SU-DHL-6 (cell line): Measurements from ENCODE around the gene GIMAP8.

Experiments
- H2AFZ ChIP-seq: fragments of 200-600 bp; sonication (generic); 2 replicates; pipeline ENCODE4 v1.6.1; 2014; ENCODE audit warnings: low read depth, mild to moderate bottlenecking, moderate library complexity, mixed read lengths, antibody characterized with exemption, low read length; ENCODE audit not compliant: severe bottlenecking
- H3F3A ChIP-seq: fragments of 200-600 bp; shearing (Covaris generic); 2 replicates; pipeline ENCODE4 v1.6.0; 2016; ENCODE audit warnings: antibody characterized with exemption, mild to moderate bottlenecking; ENCODE audit not compliant: insufficient read depth
- H3K27ac ChIP-seq: fragments of 200-600 bp; sonication (generic); 2 replicates; pipeline ENCODE4 v1.5.1; 2016; ENCODE audit warnings: low read depth, mild to moderate bottlenecking, low read length, moderate library complexity, mixed read lengths
- H3K27me3 ChIP-seq: fragments of 200-600 bp; sonication (generic), shearing (Covaris generic); 2 replicates; pipeline ENCODE4 v1.6.0; 2014; ENCODE audit warnings: mild to moderate bottlenecking, low read length
- H3K36me3 ChIP-seq: fragments of 200-600 bp; sonication (generic); 2 replicates; pipeline ENCODE4 v1.6.1; 2014; ENCODE audit warnings: mild to moderate bottlenecking, low read length, mixed read lengths
- H3K4me2 ChIP-seq: fragments of 300-600, 200-600 bp; shearing (Covaris generic), sonication (generic); 2 replicates; pipeline ENCODE4 v1.6.0; 2014; ENCODE audit warnings: low read length, low read depth, mild to moderate bottlenecking; ENCODE audit not compliant: poor library complexity, severe bottlenecking
- H3K4me3 ChIP-seq: fragments of 200-600 bp; sonication (generic); 2 replicates; pipeline ENCODE4 v1.5.1; 2014; ENCODE audit warnings: antibody characterized with exemption, low read length, mild to moderate bottlenecking, mixed read lengths; ENCODE audit not compliant: insufficient read depth, poor library complexity, severe bottlenecking
- H3K79me2 ChIP-seq: fragments of 200-600 bp; sonication (generic); 2 replicates; pipeline ENCODE4 v1.6.1; 2014; ENCODE audit warnings: mild to moderate bottlenecking, low read length, moderate library complexity; ENCODE audit not compliant: insufficient read depth
- H3K9ac ChIP-seq: fragments of 200-600 bp; sonication (generic); 2 replicates; pipeline ENCODE4 v1.7.0; 2014; ENCODE audit warnings: mild to moderate bottlenecking, low read length
- H3K9me2 ChIP-seq: fragments of 200-600 bp; sonication (generic); replicated peaks from 2 replicates; pipeline ENCODE4 v1.6.1; 2014; ENCODE audit warnings: low read length; ENCODE audit not compliant: insufficient read depth
- H3K9me3 ChIP-seq: fragments of 200-600 bp; sonication (generic); 2 replicates; pipeline ENCODE4 v1.6.1; 2014; ENCODE audit warnings: low read length, mixed read lengths; ENCODE audit not compliant: insufficient read depth
- H4K20me1 ChIP-seq: fragments of 200-600 bp; sonication (generic); 2 replicates; pipeline ENCODE4 v1.6.1; 2014; ENCODE audit warnings: low read depth, mild to moderate bottlenecking, antibody characterized with exemption, low read length, moderate library complexity, mixed read lengths
- CTCF ChIP-seq: fragments of 200-600 bp; sonication (generic); IDR thresholded peaks from one replicate; pipeline ENCODE4 v1.5.1; 2017; ENCODE audit warnings: antibody characterized with exemption, mild to moderate bottlenecking, low read length, moderate library complexity; ENCODE audit not compliant: insufficient read depth, poor library complexity, severe bottlenecking
- EZH2phosphoT487 ChIP-seq: fragments of 200-600 bp; sonication (generic), shearing (Covaris generic); conservative IDR thresholded peaks from 2 replicates; pipeline ENCODE4 v1.6.1; 2018; ENCODE audit warnings: mild to moderate bottlenecking, antibody characterized with exemption, low read length, moderate library complexity, mixed read lengths

GIMAP8 gene

GRCh38 chr7:150428671-150429451 is 21.6 kb upstream of the GIMAP8 start:
- H3K9ac ChIP-seq: no peak overlapping the region
- no peak overlapping the region for H2AFZ ChIP-seq
- no peaks in the 10 kb centered on the region for H3K9me3 ChIP-seq
- no peaks in the 10 kb centered on the region for H3F3A ChIP-seq
- H3K27ac ChIP-seq: no peak overlapping the region
- H3K36me3 ChIP-seq: no peaks in the 10 kb centered on the region
- TF ChIP-seq CTCF (no peak), EZH2phosphoT487 (no peak)
- H3K4me2 ChIP-seq: no peak overlapping the region
- H3K79me2 ChIP-seq: no peaks in the 10 kb centered on the region
- no peaks in the 10 kb centered on the region for H3K27me3 ChIP-seq
- H3K4me3 ChIP-seq: no peak overlapping the region
- no peaks in the 10 kb centered on the region for H3K9me2 ChIP-seq
- no peaks in the 10 kb centered on the region for H4K20me1 ChIP-seq

GRCh38 chr7:150429699-150430098 is 20.7 kb upstream of the GIMAP8 start:
- Histone ChIP-seq H3K4me2 (no peak overlapping the region), H4K20me1 (no peaks in the 10 kb centered on the region), H3K36me3 (no peaks in the 10 kb centered on the region)

GRCh38 chr7:150430465-150431085 is 19.9 kb upstream of the GIMAP8 start:
- H4K20me1 ChIP-seq: no peaks in the 10 kb centered on the region
- H3F3A ChIP-seq: peaks cover 6% of the 10 kb centered on the region; the same call in 1 of the 2 replicates
- H2AFZ ChIP-seq: no peak overlapping the region
- no peak for TF ChIP-seq EZH2phosphoT487
- no peak for TF ChIP-seq CTCF
- H3K4me3 ChIP-seq: no peak overlapping the region
- no peaks in the 10 kb centered on the region for H3K9me2 ChIP-seq
- no peaks in the 10 kb centered on the region for H3K9me3 ChIP-seq
- H3K9ac ChIP-seq: no peak overlapping the region
- no peak overlapping the region for H3K27ac ChIP-seq
- H3K27me3 ChIP-seq: no peaks in the 10 kb centered on the region
- H3K4me2 ChIP-seq: no peak overlapping the region
- H3K79me2 ChIP-seq: no peaks in the 10 kb centered on the region
- H3K36me3 ChIP-seq: no peaks in the 10 kb centered on the region

More at GRCh38 chr7:150429699-150430098, 20.7 kb upstream of the GIMAP8 start:
- Histone ChIP-seq H3K27ac (no peak overlapping the region), H3K9ac (no peak overlapping the region), H3K4me3 (no peak overlapping the region), H3K9me2 (no peaks in the 10 kb centered on the region), H3K79me2 (no peaks in the 10 kb centered on the region), H3K9me3 (no peaks in the 10 kb centered on the region), H3K27me3 (no peaks in the 10 kb centered on the region), H2AFZ (no peak overlapping the region), H3F3A (no peaks in the 10 kb centered on the region)
- no peak for TF ChIP-seq EZH2phosphoT487
- no peak for TF ChIP-seq CTCF
